HEK293 (cell line): Measurements from ENCODE around the gene ARPP19.
A peak's percentile ranks its signal among the peaks of the same experiment; 100 is the strongest.

ENCODE experiments used
- CTCF ChIA-PET: fragments of 350-600 bp; formaldehyde crosslinking; extraction: SDS; loops from one replicate; lab custom pipeline; 2021; ENCODE audit warnings: antibody characterized with exemption; lab: Yijun Ruan, JAX
- POLR2A ChIA-PET: fragments of 300-600 bp; formaldehyde crosslinking; extraction: SDS; loops from one replicate; lab custom pipeline; 2020; ENCODE audit warnings: antibody characterized with exemption, inconsistent platforms; lab: Yijun Ruan, JAX
- H3K27ac ChIP-seq: fragments of 200-500 bp; sonication (Bioruptor generic); 2 replicates; pipeline ENCODE4 v1.5.1; 2014; ENCODE audit warnings: low read depth, low read length, control low read depth, inconsistent platforms; ENCODE audit errors: extremely low read depth
- H3K36me3 ChIP-seq, 2 experiments: fragments of 200-500 bp in 1 of 2; sonication (Bioruptor generic) in 1 of 2; 1 replicate in 1 of 2; 2 replicates in 1 of 2; pipeline ENCODE4 v1.5.1; 2014 to 2017; ENCODE audit warnings: inconsistent platforms in 2 of 2, low read length in 2 of 2; ENCODE audit not compliant: control insufficient read depth in 2 of 2, insufficient read depth in 1 of 2
- H3K4me1 ChIP-seq: fragments of 200-500 bp; sonication (Bioruptor generic); 2 replicates; pipeline ENCODE4 v1.5.1; 2014; ENCODE audit warnings: mild to moderate bottlenecking, low read length, inconsistent platforms; ENCODE audit not compliant: control insufficient read depth, insufficient read depth
- H3K4me3 ChIP-seq: 2 replicates; pipeline ENCODE4 v1.5.1; 2011; ENCODE audit warnings: low read depth, mild to moderate bottlenecking, control low read depth, low read length, moderate library complexity
- H3K9me3 ChIP-seq: fragments of 200-500 bp; sonication (Bioruptor generic); 2 replicates; pipeline ENCODE4 v1.5.1; 2014; ENCODE audit warnings: low read depth, low read length, inconsistent platforms; ENCODE audit not compliant: control insufficient read depth, insufficient read depth
- ELK4 ChIP-seq: IDR thresholded peaks from 2 replicates; pipeline ENCODE4 v1.6.1; 2011; ENCODE audit warnings: mild to moderate bottlenecking, low read depth, low read length, borderline replicate concordance
- KLF10 ChIP-seq: fragments of 450-650 bp; IDR thresholded peaks from 2 replicates; pipeline ENCODE4 v1.5.1; 2018; ENCODE audit warnings: missing biosample characterization, mild to moderate bottlenecking, missing genetic modification characterization
- KLF16 ChIP-seq: fragments of 450-650 bp; formaldehyde crosslinking; IDR thresholded peaks from 2 replicates; pipeline ENCODE4 v1.5.1; 2017; ENCODE audit warnings: missing biosample characterization, missing genetic modification characterization
- KLF7 ChIP-seq: fragments of 450-650 bp; formaldehyde crosslinking; IDR thresholded peaks from 2 replicates; pipeline ENCODE4 v1.5.1; 2016; ENCODE audit warnings: missing biosample characterization, missing genetic modification characterization, borderline replicate concordance
- PRDM4 ChIP-seq: fragments of 450-650 bp; formaldehyde crosslinking; IDR thresholded peaks from 2 replicates; pipeline ENCODE4 v1.5.1; 2017; ENCODE audit warnings: missing biosample characterization, missing genetic modification characterization
- REPIN1 ChIP-seq: fragments of 450-650 bp; formaldehyde crosslinking; IDR thresholded peaks from 2 replicates; pipeline ENCODE4 v1.5.1; 2017; ENCODE audit warnings: missing biosample characterization, missing genetic modification characterization, low read depth
- SALL2 ChIP-seq: fragments of 450-650 bp; formaldehyde crosslinking; IDR thresholded peaks from 2 replicates; pipeline ENCODE4 v1.5.0; 2017; ENCODE audit warnings: missing biosample characterization, mild to moderate bottlenecking, missing genetic modification characterization, borderline replicate concordance
- SETDB1 ChIP-seq: IDR thresholded peaks from one replicate; pipeline ENCODE4 v1.6.1; 2017; ENCODE audit warnings: mild to moderate bottlenecking, low read length, moderate library complexity, mixed read lengths; ENCODE audit not compliant: insufficient read length
- SP7 ChIP-seq: fragments of 450-650 bp; formaldehyde crosslinking; IDR thresholded peaks from 2 replicates; pipeline ENCODE4 v1.5.1; 2016; ENCODE audit warnings: missing biosample characterization, missing genetic modification characterization
- ZNF10 ChIP-seq: fragments of 450-650 bp; formaldehyde crosslinking; IDR thresholded peaks from 2 replicates; pipeline ENCODE4 v1.5.1; 2017; ENCODE audit warnings: missing biosample characterization, missing genetic modification characterization
- ZNF133 ChIP-seq: fragments of 450-650 bp; formaldehyde crosslinking; IDR thresholded peaks from 2 replicates; pipeline ENCODE4 v1.5.1; 2016; ENCODE audit warnings: missing biosample characterization, missing genetic modification characterization
- ZNF16 ChIP-seq: fragments of 450-650 bp; formaldehyde crosslinking; IDR thresholded peaks from 2 replicates; pipeline ENCODE4 v1.5.1; 2016; ENCODE audit warnings: low read depth, missing biosample characterization, missing genetic modification characterization
- ZNF202 ChIP-seq: fragments of 450-650 bp; formaldehyde crosslinking; IDR thresholded peaks from 2 replicates; pipeline ENCODE4 v1.5.1; 2016; ENCODE audit warnings: missing biosample characterization, missing genetic modification characterization, borderline replicate concordance
- ZNF223 ChIP-seq: fragments of 450-650 bp; formaldehyde crosslinking; IDR thresholded peaks from 2 replicates; pipeline ENCODE4 v1.5.1; 2016; ENCODE audit warnings: missing biosample characterization, missing genetic modification characterization
- ZNF280D ChIP-seq: fragments of 450-650 bp; formaldehyde crosslinking; IDR thresholded peaks from 2 replicates; pipeline ENCODE4 v1.5.1; 2016; ENCODE audit warnings: missing biosample characterization, missing genetic modification characterization
- ZNF311 ChIP-seq: fragments of 450-650 bp; formaldehyde crosslinking; IDR thresholded peaks from 2 replicates; pipeline ENCODE4 v1.5.1; 2017; ENCODE audit warnings: missing biosample characterization, missing genetic modification characterization, borderline replicate concordance
- ZNF354C ChIP-seq: fragments of 450-650 bp; formaldehyde crosslinking; IDR thresholded peaks from 2 replicates; pipeline ENCODE4 v1.5.1; 2016; ENCODE audit warnings: missing biosample characterization, missing genetic modification characterization, low read depth, borderline replicate concordance
- ZNF473 ChIP-seq: fragments of 450-650 bp; formaldehyde crosslinking; IDR thresholded peaks from 2 replicates; pipeline ENCODE4 v1.5.1; 2017; ENCODE audit warnings: missing biosample characterization, missing genetic modification characterization
- ZNF488 ChIP-seq: fragments of 450-650 bp; formaldehyde crosslinking; IDR thresholded peaks from 2 replicates; pipeline ENCODE4 v1.5.1; 2016; ENCODE audit warnings: missing biosample characterization, missing genetic modification characterization
- ZNF558 ChIP-seq: fragments of 450-650 bp; formaldehyde crosslinking; IDR thresholded peaks from 2 replicates; pipeline ENCODE4 v1.5.1; 2016; ENCODE audit warnings: missing biosample characterization, missing genetic modification characterization
- ZNF600 ChIP-seq: fragments of 450-650 bp; formaldehyde crosslinking; IDR thresholded peaks from 2 replicates; pipeline ENCODE4 v1.5.1; 2016; ENCODE audit warnings: missing biosample characterization, missing genetic modification characterization
- ZNF610 ChIP-seq: fragments of 450-650 bp; formaldehyde crosslinking; IDR thresholded peaks from 2 replicates; pipeline ENCODE4 v1.5.1; 2016; ENCODE audit warnings: missing biosample characterization, missing genetic modification characterization, borderline replicate concordance
- ZNF621 ChIP-seq: fragments of 450-650 bp; formaldehyde crosslinking; IDR thresholded peaks from 2 replicates; pipeline ENCODE4 v1.5.1; 2017; ENCODE audit warnings: missing biosample characterization, missing genetic modification characterization
- ZNF626 ChIP-seq: fragments of 450-650 bp; sonication (Bioruptor Pico); formaldehyde crosslinking; IDR thresholded peaks from 2 replicates; pipeline ENCODE4 v1.5.1; 2018; ENCODE audit warnings: missing biosample characterization, missing genetic modification characterization, inconsistent platforms
- ZNF704 ChIP-seq: fragments of 450-650 bp; formaldehyde crosslinking; IDR thresholded peaks from 2 replicates; pipeline ENCODE4 v1.5.1; 2016; ENCODE audit warnings: missing biosample characterization, missing genetic modification characterization
- ZNF707 ChIP-seq: fragments of 450-650 bp; formaldehyde crosslinking; IDR thresholded peaks from 2 replicates; pipeline ENCODE4 v1.5.1; 2016; ENCODE audit warnings: missing biosample characterization, missing genetic modification characterization
- ZNF747 ChIP-seq: fragments of 450-650 bp; formaldehyde crosslinking; IDR thresholded peaks from 2 replicates; pipeline ENCODE4 v1.5.1; 2016; ENCODE audit warnings: missing biosample characterization, missing genetic modification characterization
- ZNF768 ChIP-seq: fragments of 450-650 bp; formaldehyde crosslinking; IDR thresholded peaks from 2 replicates; pipeline ENCODE4 v1.5.1; 2018; ENCODE audit warnings: missing biosample characterization, mild to moderate bottlenecking, missing genetic modification characterization
- ZNF792 ChIP-seq: fragments of 450-650 bp; formaldehyde crosslinking; IDR thresholded peaks from 2 replicates; pipeline ENCODE4 v1.5.1; 2016; ENCODE audit warnings: missing biosample characterization, missing genetic modification characterization

Gene ARPP19

GRCh38 chr15:52568601-52569585 lies at the start of gene ARPP19:
TSS of gene ARPP19 (minus strand) at chr15:52569030. CDS start at chr15:52568892, 138 bp downstream.
- peak within 1 kb of the TSS; percentile 92 for H3K27ac ChIP-seq
- peaks cover 0 to 3% of the 10 kb centered on the region in 2 experiments; a peak in 1 of 3 replicates for H3K36me3 ChIP-seq
- ChIA-PET CTCF (interaction anchor here (1.3 kb wide), 1 partner anchor 307 kb away, joined by 3 read pairs; no protein-coding TSS in a partner anchor), POLR2A (no interaction called here)
- H3K9me3 ChIP-seq: no peaks in the 10 kb centered on the region
- H3K4me1 ChIP-seq: peaks cover 7% of the 10 kb centered on the region
- H3K4me3 ChIP-seq: peak within 1 kb of the TSS; percentile 80
- TF ChIP-seq SALL2 (tag by site-specific recombination): no peak
- no peak for TF ChIP-seq ZNF792
- TF ChIP-seq ELK4: no peak
- TF ChIP-seq ZNF610: peak; percentile 97
- TF ChIP-seq SP7 (tag by site-specific recombination): peak; percentile 76
- TF ChIP-seq SETDB1: no peak
- TF ChIP-seq ZNF488 (tag by site-specific recombination): no peak
- TF ChIP-seq ZNF10 (tag by site-specific recombination): no peak
- TF ChIP-seq ZNF626 (tag by site-specific recombination): no peak
- no peak for TF ChIP-seq ZNF311 (tag by site-specific recombination)
- TF ChIP-seq KLF10: 0 out of 2 replicates have a peak, but pooled peaks have one; percentile 32
- peak; percentile 39; the same call in 1 of the 2 replicates for TF ChIP-seq KLF16
- TF ChIP-seq ZNF16: no peak
- no peak for TF ChIP-seq ZNF600 (tag by site-specific recombination)
- TF ChIP-seq ZNF558 (tag by site-specific recombination): no peak; the same call in 1 of the 2 replicates
- peak; percentile 57; the same call in 1 of the 2 replicates for TF ChIP-seq PRDM4 (tag by site-specific recombination)
- TF ChIP-seq ZNF202: no peak
- TF ChIP-seq ZNF354C: no peak
- TF ChIP-seq ZNF280D (tag by site-specific recombination): no peak
- no peak for TF ChIP-seq ZNF473
- no peak for TF ChIP-seq ZNF707 (tag by site-specific recombination)
- TF ChIP-seq REPIN1: no peak
- no peak for TF ChIP-seq ZNF704 (tag by site-specific recombination)
- TF ChIP-seq ZNF747 (tag by site-specific recombination): no peak
- no peak for TF ChIP-seq ZNF621
- TF ChIP-seq KLF7 (tag by site-specific recombination): peak; percentile 88
- TF ChIP-seq ZNF223: no peak
- TF ChIP-seq ZNF768 (tag by site-specific recombination): no peak
- TF ChIP-seq ZNF133 (tag by site-specific recombination): no peak
